ENCODE results near the gene ACAT1.
"Not testable (repeated sequence)": the region's sequence is repeated elsewhere in the genome, so short reads cannot be mapped to it uniquely, and the experiment has no call there.

The ACAT1 gene

DNA sequence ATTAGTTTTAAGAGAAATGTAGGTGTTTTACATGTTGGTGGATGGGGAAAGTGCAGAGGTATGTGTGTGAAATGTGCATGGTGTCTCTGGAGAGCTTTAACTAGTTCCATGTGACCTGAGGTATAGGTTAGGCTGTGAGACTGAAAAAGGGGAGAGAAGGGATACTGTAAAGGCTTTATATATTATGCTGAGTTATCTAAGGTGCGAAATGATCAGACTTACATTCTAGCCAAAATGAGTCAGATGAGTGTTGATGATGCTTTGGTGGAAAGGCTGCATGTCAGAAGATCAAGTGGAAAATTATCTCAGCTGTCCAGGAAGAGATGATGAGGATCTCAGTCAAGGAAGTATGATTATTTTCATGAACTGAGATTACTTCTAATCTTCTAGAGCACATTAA, 15.8 kb downstream of the ACAT1 start:
- no peak for DNase-seq

DNA sequence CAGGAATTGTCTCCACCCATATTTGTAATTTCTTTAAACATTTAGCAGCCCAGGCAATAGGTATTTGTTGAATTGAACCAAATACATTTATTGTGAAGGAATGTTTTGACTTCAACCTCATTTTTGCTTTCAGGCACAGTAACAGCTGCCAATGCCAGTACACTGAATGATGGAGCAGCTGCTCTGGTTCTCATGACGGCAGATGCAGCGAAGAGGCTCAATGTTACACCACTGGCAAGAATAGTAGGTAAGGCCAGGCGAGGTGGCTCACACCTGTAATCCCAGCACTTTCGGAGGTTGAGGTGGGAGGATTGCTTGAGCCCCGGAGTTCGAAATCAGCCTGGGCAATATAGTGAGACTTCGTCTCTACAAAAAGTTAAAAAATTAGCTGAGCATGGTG, 20.9 kb downstream of the ACAT1 start:
- DNase-seq = no peak

DNA sequence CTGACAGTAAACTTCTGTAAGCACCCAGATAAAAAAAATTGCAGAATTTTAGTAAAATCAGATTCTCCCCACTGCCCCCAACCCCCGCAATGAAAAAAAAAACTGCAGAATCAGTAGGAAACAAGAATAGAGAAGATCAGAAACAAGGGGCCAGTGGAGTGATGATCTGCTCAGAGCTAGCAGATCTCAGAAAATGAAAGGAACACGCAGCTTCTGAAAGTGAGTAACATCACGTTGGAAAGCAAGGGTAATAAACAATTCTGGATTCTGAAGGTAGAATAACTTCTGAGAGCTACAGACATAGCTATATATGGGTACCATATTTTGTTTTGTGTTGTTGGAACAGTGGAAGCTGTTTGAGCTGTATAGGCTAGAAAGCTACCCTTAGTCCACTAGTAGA, 23.2 kb downstream of the ACAT1 start:
- DNase-seq = no peak

DNA sequence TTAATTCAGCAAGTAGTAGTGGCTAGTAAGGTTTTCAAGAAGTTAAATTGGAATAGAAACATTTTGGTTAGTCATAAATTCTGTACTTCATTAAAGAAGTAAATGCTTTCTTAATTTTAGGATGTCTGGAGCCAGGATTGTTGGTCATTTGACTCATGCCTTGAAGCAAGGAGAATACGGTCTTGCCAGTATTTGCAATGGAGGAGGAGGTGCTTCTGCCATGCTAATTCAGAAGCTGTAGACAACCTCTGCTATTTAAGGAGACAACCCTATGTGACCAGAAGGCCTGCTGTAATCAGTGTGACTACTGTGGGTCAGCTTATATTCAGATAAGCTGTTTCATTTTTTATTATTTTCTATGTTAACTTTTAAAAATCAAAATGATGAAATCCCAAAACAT, 25.8 kb downstream of the ACAT1 start:
- no peak for DNase-seq

DNA sequence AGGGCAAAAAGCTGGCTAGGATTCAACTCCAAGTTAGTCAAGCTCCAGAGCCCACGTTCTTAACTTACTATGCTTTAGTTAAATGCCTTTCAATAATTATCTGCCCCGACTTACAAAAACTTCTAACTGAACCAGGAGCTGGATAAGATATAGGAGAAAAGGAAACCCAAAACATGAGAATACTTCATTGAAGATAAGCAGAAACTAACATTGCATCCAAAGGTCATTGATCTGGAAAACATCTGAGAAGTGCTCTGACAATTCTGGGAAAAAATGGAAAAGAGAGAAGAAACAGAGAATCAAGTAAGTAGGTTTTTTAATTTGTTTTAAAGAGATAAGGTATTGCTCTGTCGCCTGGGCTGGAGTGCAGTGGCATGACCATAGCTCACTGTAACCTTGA, 27.2 kb downstream of the ACAT1 start:
- no peak for DNase-seq

DNA sequence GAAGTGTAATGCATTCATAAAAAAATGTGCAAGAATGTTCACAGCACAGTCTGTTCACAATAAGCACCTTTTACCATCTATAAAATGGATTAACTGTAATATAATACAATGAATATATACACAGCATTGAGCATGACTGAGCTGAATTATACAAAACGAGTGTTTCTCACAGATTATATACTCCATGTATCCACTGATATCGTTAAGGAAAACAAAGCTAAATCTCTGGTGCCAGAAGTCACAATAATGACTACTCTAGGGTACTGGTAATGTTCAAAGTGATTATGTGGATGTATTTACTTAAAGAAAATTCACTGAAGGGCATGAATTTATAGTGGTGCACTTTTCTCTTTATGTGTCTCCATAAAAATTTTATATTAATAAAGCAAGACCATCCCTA, 33.2 kb downstream of the ACAT1 start:
- DNase-seq = no peak

DNA sequence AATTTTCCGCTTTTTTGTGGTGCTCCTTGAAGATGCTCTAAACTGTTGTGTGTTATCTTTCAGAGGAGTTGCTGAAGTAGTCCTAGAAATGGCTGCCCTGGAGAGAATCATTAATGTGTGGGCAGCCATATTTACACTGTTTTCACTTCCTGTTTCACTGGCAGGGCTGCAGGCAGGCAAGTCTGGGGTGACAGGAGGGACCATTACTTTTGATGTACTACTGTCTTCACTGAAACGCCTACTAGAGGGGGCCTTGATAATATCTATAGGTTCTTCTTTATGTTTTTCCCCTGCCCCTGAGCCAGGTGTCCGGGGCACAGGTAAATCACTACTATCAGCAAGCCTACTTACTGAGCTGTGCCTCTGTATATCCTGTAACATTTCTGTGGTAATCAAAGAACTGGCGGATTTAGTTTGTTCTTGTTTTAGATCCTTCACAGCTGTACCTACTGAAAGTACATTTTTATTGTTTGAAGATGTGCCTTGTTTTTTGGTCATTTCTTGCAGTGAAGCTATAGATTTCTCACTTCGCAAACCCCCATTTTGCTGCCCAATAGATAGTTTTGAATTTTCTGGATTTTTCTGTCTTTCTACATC, 39.7 kb downstream of the ACAT1 start:
- DNase-seq = no peak

DNA sequence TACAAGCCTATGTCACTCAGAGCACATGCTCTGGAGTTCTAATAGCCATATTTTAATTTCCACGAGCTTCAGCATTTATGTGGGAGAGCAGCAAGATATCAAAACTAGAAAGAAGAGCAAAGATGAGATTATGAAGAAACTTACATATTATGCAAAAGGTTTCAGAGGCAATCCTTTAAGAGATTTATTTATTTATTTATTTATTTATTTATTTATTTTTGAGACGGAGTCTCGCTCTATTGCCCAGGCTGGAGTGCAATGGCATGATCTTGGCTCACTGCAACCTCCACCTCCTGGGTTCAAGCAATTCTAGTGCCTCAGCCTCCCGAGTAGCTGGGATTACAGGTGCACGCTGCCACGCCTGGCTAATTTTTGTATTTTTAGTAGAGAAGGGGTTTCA, 41.5 kb downstream of the ACAT1 start:
- DNase-seq = not testable (repeated sequence)

DNA sequence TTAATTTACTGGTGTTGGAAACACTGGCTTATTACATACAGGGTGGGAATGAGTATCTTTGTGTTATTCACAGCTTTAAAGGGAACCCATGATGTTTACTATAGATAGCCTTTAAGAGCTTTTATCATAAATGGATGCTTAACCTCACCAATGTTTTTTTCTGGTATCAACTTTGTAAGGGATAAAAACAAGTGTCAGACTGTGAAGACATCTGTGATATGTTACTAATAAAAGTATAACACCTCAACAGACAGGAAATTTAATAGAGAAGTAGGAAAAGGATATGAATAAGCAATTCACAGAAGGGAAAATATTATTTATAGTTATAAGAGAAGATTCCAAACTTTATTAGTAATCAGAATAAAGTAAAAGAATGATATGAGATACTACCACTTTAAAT, 46.3 kb downstream of the ACAT1 start:
- no peak for DNase-seq

DNA sequence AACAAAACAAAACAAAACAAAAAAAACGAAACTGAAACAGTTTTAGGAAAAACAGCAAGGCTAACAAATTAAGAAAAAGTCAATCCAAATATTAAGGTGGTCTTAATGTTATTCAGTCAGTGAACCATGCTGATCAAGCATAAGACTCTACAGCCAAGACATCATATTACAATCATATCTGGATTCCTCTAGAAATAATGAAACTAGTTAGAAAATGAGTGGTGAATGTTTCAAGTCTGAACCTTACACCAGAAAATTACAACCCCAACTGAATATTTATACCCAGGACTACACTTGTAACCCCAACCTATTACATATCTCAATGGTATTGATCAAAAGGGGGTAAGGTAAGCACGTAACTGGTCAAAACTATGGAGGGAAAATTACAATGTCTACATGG, 48.8 kb downstream of the ACAT1 start:
- DNase-seq = no peak

DNA sequence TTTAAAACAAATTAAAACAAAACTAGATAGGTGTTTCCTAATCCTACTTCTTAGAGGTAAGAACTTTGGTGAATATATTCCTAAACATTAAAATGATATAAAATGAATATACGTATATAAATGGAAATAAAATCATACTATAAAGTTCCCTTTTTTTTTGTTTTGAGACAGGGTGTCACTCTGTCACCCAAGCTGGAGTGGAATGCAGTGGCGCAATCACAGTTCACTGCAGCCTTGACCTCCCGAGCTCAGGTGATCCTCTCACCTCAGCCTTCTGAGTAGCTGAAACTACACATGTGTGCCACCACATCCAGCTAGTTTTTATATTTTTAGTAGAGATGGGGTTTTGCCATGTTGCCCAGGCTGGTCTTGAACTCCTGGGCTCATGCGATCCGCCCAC, 56.2 kb downstream of the ACAT1 start:
- DNase-seq = no peak

DNA sequence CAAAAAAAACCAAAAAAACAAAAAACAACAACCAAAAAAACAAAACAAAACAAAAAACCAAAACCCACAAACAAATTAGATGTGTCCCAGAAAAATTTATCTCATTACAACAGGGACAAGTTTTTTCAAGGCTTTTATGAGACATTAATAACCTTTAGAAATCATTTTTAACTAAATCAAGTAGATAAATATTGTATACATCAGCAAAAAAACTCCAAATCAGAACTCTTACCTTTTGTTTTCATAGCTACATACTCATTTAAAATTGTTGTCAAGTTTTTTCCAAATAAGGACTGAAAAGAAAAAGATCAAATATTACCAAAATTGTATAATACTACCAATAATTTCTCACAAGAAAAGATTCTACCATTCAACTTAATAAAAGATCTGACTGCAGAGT, 72.4 kb downstream of the ACAT1 start:
- no peak for DNase-seq

DNA sequence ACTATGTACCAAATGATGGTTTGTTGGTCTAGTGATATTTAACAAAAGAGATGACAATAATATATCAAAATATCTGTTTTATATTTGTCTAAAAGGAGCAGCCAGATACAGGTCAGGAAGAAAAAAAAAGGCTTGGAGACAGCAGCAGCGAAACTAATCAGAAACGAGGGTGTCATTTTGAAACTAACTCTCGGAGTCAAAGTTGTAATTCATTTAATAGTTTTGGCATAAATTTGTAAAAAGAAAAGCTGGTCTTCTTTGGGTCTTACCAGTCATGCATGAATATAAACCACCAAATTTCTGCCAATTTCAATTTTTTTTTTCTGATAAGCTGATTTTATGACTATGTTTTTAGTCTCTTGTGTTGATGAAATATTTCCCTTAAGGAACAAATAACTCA, 75.5 kb downstream of the ACAT1 start:
- no peak for DNase-seq

All from right kidney (tissue), 1 donor.